ENCODE results near the gene RWDD2A.

DNA sequence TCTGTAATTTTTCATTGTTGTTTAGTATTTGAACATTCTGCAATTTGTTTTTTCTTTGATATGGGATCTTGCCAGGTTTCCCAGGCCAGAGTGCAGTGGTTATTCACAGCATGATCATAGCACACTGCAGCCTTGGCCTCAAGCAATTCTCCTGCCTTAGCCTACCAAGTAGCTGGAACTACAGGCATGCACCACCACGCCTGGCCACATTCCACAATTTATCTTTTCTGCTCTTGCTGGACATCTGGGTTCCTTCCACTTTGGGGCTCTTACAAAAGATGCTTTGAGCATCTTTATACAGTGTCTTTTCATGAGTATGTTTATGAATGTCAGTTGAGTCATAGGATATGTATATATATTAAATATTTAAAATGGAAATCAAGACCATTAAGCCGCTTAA is 42.0 kb upstream of the RWDD2A start:
- TF ChIP-seq CTCF (conservative IDR thresholded peaks at IDR 0.05; ENCODE audit: low read length): no peak
- no peak for TF ChIP-seq EZH2phosphoT487 (IDR thresholded peaks at IDR 0.05; ENCODE audit: borderline replicate concordance, low read depth, low read length)

All from OCI-LY7 (cell line).